ENCODE measurements around the gene OR51B4.

DNA sequence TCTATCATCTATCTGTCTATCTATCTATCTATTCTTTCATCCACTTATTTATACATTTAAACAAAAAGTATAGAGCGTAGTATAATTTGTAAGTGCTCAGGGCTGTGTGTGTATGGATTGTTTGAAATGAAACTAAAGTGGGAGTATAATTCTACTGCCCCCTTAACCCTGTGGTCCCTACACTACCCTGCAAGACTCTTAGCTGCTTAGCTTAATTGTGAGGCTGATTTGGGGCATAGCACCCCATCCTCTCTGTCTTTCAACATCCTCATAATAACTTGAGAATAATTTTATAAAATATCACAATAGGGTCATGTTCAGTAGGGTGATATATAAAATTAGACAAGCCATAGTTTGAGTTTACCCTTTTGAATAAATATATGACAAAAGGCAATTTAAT is 11.6 kb downstream of the OR51B4 start:
- TF ChIP-seq, protein P1, sequence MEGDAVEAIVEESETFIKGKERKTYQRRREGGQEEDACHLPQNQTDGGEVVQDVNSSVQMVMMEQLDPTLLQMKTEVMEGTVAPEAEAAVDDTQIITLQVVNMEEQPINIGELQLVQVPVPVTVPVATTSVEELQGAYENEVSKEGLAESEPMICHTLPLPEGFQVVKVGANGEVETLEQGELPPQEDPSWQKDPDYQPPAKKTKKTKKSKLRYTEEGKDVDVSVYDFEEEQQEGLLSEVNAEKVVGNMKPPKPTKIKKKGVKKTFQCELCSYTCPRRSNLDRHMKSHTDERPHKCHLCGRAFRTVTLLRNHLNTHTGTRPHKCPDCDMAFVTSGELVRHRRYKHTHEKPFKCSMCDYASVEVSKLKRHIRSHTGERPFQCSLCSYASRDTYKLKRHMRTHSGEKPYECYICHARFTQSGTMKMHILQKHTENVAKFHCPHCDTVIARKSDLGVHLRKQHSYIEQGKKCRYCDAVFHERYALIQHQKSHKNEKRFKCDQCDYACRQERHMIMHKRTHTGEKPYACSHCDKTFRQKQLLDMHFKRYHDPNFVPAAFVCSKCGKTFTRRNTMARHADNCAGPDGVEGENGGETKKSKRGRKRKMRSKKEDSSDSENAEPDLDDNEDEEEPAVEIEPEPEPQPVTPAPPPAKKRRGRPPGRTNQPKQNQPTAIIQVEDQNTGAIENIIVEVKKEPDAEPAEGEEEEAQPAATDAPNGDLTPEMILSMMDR (IDR thresholded peaks at IDR 0.05) = no peak
- TF ChIP-seq POLR2A (IDR thresholded peaks at IDR 0.05) (no peak), POLR2AphosphoS5 (IDR thresholded peaks at IDR 0.05) (no peak)
